Esophagus squamous epithelium (tissue), 4 donors: ENCODE measurements around the gene EPHA8.

ENCODE experiments used
- CTCF ChIP-seq, 6 experiments: fragments of 450-650 bp in 4 of 6; fragments of 200-600 bp in 2 of 6; sonication (generic) in 2 of 6; IDR thresholded peaks; one replicate each; pipeline ENCODE4 v1.5.1; 2016 to 2019; ENCODE audit warnings: antibody characterized with exemption in 6 of 6, mild to moderate bottlenecking in 4 of 6, moderate library complexity in 4 of 6
- POLR2A ChIP-seq, 4 donors: fragments of 450-650 bp; IDR thresholded peaks; one replicate each; pipeline ENCODE4 v1.6.1; 2017; ENCODE audit warnings: antibody characterized with exemption in 4 of 4, mild to moderate bottlenecking in 4 of 4, moderate library complexity in 3 of 4

GRCh38 chr1:22573237-22573636 lies 9.9 kb downstream of the EPHA8 start:
- TF ChIP-seq CTCF (IDR thresholded peaks at IDR 0.05) (no peak), POLR2A (IDR thresholded peaks at IDR 0.05) (no peak)
